H1 (cell line): Measurements from ENCODE around the gene ERAP2. TPM values are rescaled to one million over a fixed set of nuclear protein-coding genes. Genes with fewer than 3 reads are reported as not detected.

ENCODE experiments used
- CTCF ChIA-PET: fragments of 300-600 bp; sonication (Branson Sonifier 250); formaldehyde crosslinking; loops from one replicate; lab custom pipeline; 2021; ENCODE audit not compliant: partially characterized antibody; lab: Charles Lee
- POLR2A ChIA-PET: fragments of 300-600 bp; sonication (Branson Sonifier 250); formaldehyde crosslinking; loops from one replicate; lab custom pipeline; 2021; ENCODE audit warnings: inconsistent platforms; ENCODE audit not compliant: partially characterized antibody; lab: Charles Lee
- DNase-seq, 2 experiments: peaks; one replicate each; pipeline versions ENCODE4 v3.0.0 to v3.0.0-alpha.2; 2010 to 2022; ENCODE audit warnings: low spot score in 2 of 2, low read depth in 1 of 2, mixed read lengths in 1 of 2
- FAIRE-seq: peaks from 2 replicates; lab custom pipeline; 2011; peaks lifted over from hg19 to GRCh38; lab: Jason Lieb, UNC
- H2AFZ ChIP-seq: 2 replicates; pipeline ENCODE4 v1.8.1; 2012; ENCODE audit warnings: low read length, inconsistent platforms
- H2AK5ac ChIP-seq: 2 replicates; pipeline ENCODE4 v1.6.1; 2013; ENCODE audit warnings: low read depth, low read length
- H2BK120ac ChIP-seq: replicated peaks from 2 replicates; pipeline ENCODE3; 2013; ENCODE audit warnings: low read depth, low read length, inconsistent platforms
- H2BK12ac ChIP-seq: 2 replicates; pipeline ENCODE4 v1.6.1; 2013; ENCODE audit warnings: low read depth, low read length
- H2BK15ac ChIP-seq: 2 replicates; pipeline ENCODE4 v1.6.1; 2013; ENCODE audit warnings: low read length
- H2BK20ac ChIP-seq: 2 replicates; pipeline ENCODE4 v1.6.1; 2013; ENCODE audit warnings: low read length
- H2BK5ac ChIP-seq: 2 replicates; pipeline ENCODE4 v1.6.1; 2013; ENCODE audit warnings: low read depth, low read length
- H3K14ac ChIP-seq: 2 replicates; pipeline ENCODE4 v1.6.1; 2013; ENCODE audit warnings: inconsistent platforms; ENCODE audit not compliant: insufficient read length
- H3K18ac ChIP-seq: 2 replicates; pipeline ENCODE4 v1.6.1; 2013; ENCODE audit warnings: low read length; ENCODE audit errors: extremely low read depth
- H3K23ac ChIP-seq: 2 replicates; pipeline ENCODE4 v1.6.1; 2013; ENCODE audit warnings: inconsistent platforms; ENCODE audit not compliant: insufficient read length
- H3K23me2 ChIP-seq: 2 replicates; pipeline ENCODE4 v1.6.1; 2013; ENCODE audit warnings: low read depth, low read length
- H3K27ac ChIP-seq: 2 replicates; pipeline ENCODE4 v1.6.1; 2011; ENCODE audit warnings: low read depth, low read length, inconsistent platforms
- H3K27me3 ChIP-seq, 4 experiments: replicated peaks in 1 of 4; 1 replicate in 1 of 4; 2 replicates in 3 of 4; pipeline versions ENCODE4 v1.6.1 to v1.8.1; 2011 to 2013; ENCODE audit warnings: low read length in 3 of 4, mild to moderate bottlenecking in 3 of 4, inconsistent platforms in 2 of 4, mixed read lengths in 2 of 4, moderate library complexity in 1 of 4; ENCODE audit not compliant: control insufficient read depth in 3 of 4, insufficient read depth in 3 of 4; ENCODE audit errors: extremely low read depth in 1 of 4
- H3K36me3 ChIP-seq, 4 experiments: 2 replicates each; pipeline versions ENCODE4 v1.6.1 to v1.8.1; 2011 to 2013; ENCODE audit warnings: mild to moderate bottlenecking in 4 of 4, low read length in 3 of 4, moderate library complexity in 2 of 4, control low read depth in 1 of 4, inconsistent platforms in 1 of 4; ENCODE audit not compliant: insufficient read depth in 4 of 4, control insufficient read depth in 2 of 4
- H3K4ac ChIP-seq: replicated peaks from 2 replicates; pipeline ENCODE3; 2013; ENCODE audit warnings: low read length, low read depth, mixed read lengths, inconsistent platforms; ENCODE audit not compliant: insufficient read length
- H3K4me1 ChIP-seq, 4 experiments: replicated peaks in 1 of 4; 1 replicate in 1 of 4; 2 replicates in 3 of 4; pipeline versions ENCODE4 v1.6.1 to v1.8.1; 2011 to 2013; ENCODE audit warnings: low read length in 3 of 4, inconsistent platforms in 2 of 4, mixed read lengths in 1 of 4; ENCODE audit not compliant: insufficient read depth in 4 of 4, control insufficient read depth in 3 of 4
- H3K4me2 ChIP-seq, 2 experiments: 2 replicates each; pipeline versions ENCODE4 v1.6.1 to v1.8.1; 2011 to 2013; ENCODE audit warnings: low read depth in 2 of 2, low read length in 2 of 2, control low read depth in 1 of 2, inconsistent platforms in 1 of 2, mild to moderate bottlenecking in 1 of 2; ENCODE audit not compliant: insufficient read depth in 1 of 2
- H3K4me3 ChIP-seq, 4 experiments: fragments of 200-600, 300-600 bp in 1 of 4; sonication (generic), shearing (Covaris generic), sonication (Bioruptor Twin) in 1 of 4; 2 replicates each; pipeline versions ENCODE4 v1.5.1 to v1.8.1; 2011 to 2016; ENCODE audit warnings: low read length in 4 of 4, low read depth in 3 of 4, control low read depth in 2 of 4, inconsistent platforms in 2 of 4, mild to moderate bottlenecking in 2 of 4, mixed read lengths in 1 of 4, moderate library complexity in 1 of 4; ENCODE audit not compliant: insufficient read depth in 2 of 4; ENCODE audit errors: extremely low read depth in 1 of 4
- H3K56ac ChIP-seq: replicated peaks from 2 replicates; pipeline ENCODE3; 2013; ENCODE audit warnings: low read depth, mild to moderate bottlenecking, mixed read lengths, low read length, inconsistent platforms; ENCODE audit not compliant: insufficient read length
- H3K79me1 ChIP-seq: 2 replicates; pipeline ENCODE4 v1.6.1; 2013; ENCODE audit warnings: low read depth, low read length, control low read depth
- H3K79me2 ChIP-seq, 2 experiments: 2 replicates each; pipeline versions ENCODE4 v1.6.1 to v1.8.1; 2012 to 2013; ENCODE audit warnings: low read length in 2 of 2, mild to moderate bottlenecking in 2 of 2, inconsistent platforms in 1 of 2; ENCODE audit not compliant: insufficient read depth in 2 of 2, control insufficient read depth in 1 of 2
- H3K9ac ChIP-seq, 4 experiments: replicated peaks in 1 of 4; 1 replicate in 1 of 4; 2 replicates in 3 of 4; pipeline versions ENCODE4 v1.6.1 to v1.8.1; 2011 to 2013; ENCODE audit warnings: low read depth in 3 of 4, low read length in 3 of 4, control low read depth in 2 of 4, mild to moderate bottlenecking in 2 of 4, moderate library complexity in 2 of 4, inconsistent platforms in 1 of 4; ENCODE audit errors: extremely low read depth in 1 of 4
- H3K9me3 ChIP-seq, 2 experiments: 2 replicates each; pipeline versions ENCODE4 v1.6.1 to v1.8.1; 2012 to 2013; ENCODE audit warnings: mild to moderate bottlenecking in 2 of 2, moderate library complexity in 2 of 2, control low read depth in 1 of 2, inconsistent platforms in 1 of 2, low read depth in 1 of 2, low read length in 1 of 2, mixed read lengths in 1 of 2; ENCODE audit not compliant: insufficient read depth in 2 of 2
- H4K20me1 ChIP-seq, 2 experiments: replicated peaks in 1 of 2; 2 replicates each; pipeline versions ENCODE3 to v1.8.1; 2011 to 2013; ENCODE audit warnings: inconsistent platforms in 2 of 2, low read length in 2 of 2, mild to moderate bottlenecking in 1 of 2; ENCODE audit not compliant: insufficient read depth in 2 of 2, control insufficient read depth in 1 of 2
- H4K5ac ChIP-seq: 2 replicates; pipeline ENCODE4 v1.6.1; 2013; ENCODE audit warnings: low read length, low read depth, mixed read lengths, inconsistent platforms; ENCODE audit not compliant: insufficient read length
- H4K8ac ChIP-seq: 2 replicates; pipeline ENCODE4 v1.8.0; 2013; ENCODE audit warnings: mild to moderate bottlenecking, moderate library complexity, low read length, inconsistent platforms; ENCODE audit not compliant: insufficient read depth; ENCODE audit errors: extremely low read depth
- H4K91ac ChIP-seq: replicated peaks from 2 replicates; pipeline ENCODE3; 2013; ENCODE audit warnings: low read length, mixed read lengths, inconsistent platforms; ENCODE audit not compliant: insufficient read length
- CHD2 ChIP-seq: IDR thresholded peaks from 2 replicates; pipeline ENCODE4 v1.6.1; 2012; ENCODE audit warnings: low read length, improper control_type of control experiment
- WGBS, 2 experiments: shearing (Covaris generic) in 1 of 2; methylation state at CpG; one replicate each; pipeline versions ENCODE4 v1.1.6 to v1.1.7; 2013 to 2015; ENCODE audit warnings: low lambda C conversion rate in 2 of 2, mixed read lengths in 2 of 2, inconsistent platforms in 1 of 2, low coverage in 1 of 2, missing lambda C conversion rate in 1 of 2; ENCODE audit not compliant: insufficient replicate concordance in 2 of 2, insufficient coverage in 1 of 2, insufficient read length in 1 of 2; ENCODE audit errors: extremely low coverage in 1 of 2, missing lambda C conversion rate in 1 of 2; 5-methylcytosine and 5-hydroxymethylcytosine counted together
- polyA plus RNA-seq, 7 experiments: library from polyadenylated mRNA; depleted of rRNA in 3 of 7; stranded (reverse) in 5 of 7; unstranded in 2 of 7; fragments of >200 nt in 5 of 7; fragments of 200-250 nt in 2 of 7; gene quantifications; 1 replicate in 5 of 7; 2 replicates in 1 of 7; 4 replicates in 1 of 7; pipeline versions ENCODE4 v1.2.1 to v1.2.3, GENCODE V29; 2011 to 2013; ENCODE audit warnings: missing spikeins in 2 of 7, mixed read lengths in 2 of 7
- total RNA-seq: library from RNA; stranded (reverse); fragmentation: NEBNext Ultra II Directional; extraction: Animal tissue kit (Norgen Biotek cat#: 25700); gene quantifications from 2 replicates; pipeline ENCODE4 v1.2.1, GENCODE V29; 2021

The ERAP2 gene
- total and polyA plus RNA-seq, 2 of the 8 experiments (the other 6 are each of a cell fraction or from before 2014, with no cell fraction given): 0.14 TPM; not detected in 1

DNA sequence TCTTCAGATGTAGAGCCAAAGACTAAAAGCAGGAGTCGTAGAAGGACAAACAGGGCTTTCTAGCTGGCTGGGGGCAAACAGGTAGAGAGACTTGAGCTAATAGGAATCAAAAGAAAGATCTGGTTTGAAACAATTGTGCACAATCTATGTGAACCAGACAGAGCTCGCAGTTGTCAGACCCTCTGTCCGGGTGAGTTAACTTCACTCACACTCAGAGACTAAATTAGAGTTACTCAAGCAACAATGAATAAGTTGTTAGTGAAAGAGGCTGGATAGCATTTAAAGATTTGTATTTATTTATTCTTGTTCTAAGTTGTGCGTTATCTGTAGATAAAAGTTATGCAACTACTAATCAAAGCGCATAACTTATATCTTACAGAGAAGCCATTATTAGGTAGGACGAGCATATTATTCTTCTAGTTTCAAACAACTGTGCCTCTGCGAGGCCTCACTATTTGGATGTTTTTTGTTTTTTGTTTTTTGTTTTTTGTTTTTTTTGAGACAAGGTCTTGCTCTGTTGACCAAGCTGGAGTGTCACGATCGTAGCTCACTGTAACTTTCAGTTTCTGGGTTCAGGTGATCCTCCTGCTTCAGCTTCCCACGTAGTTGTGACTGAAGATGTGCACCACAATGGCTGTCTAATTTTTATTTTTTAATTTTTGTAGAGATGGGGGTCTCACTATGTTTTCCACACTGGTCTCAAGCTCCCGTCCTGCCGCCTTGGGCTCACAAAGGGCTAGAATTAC lies 46.4 kb downstream of the ERAP2 start:
- no peak for FAIRE-seq

More for the DNA sequence above, 46.4 kb downstream of the ERAP2 start:
- Histone ChIP-seq H2AFZ (no peak overlapping the region), H2BK15ac (no peak overlapping the region), H4K91ac (no peak overlapping the region), H4K5ac (no peak overlapping the region), H2BK20ac (no peak overlapping the region), H3K4ac (no peak overlapping the region), H3K9ac (no peak overlapping the region), H2BK12ac (no peak overlapping the region), H3K18ac (no peak overlapping the region), H2AK5ac (no peak overlapping the region), H3K27me3 (no peaks in the 10 kb centered on the region), H3K27ac (no peak overlapping the region), H2BK5ac (no peak overlapping the region), H4K8ac (no peak overlapping the region), H3K79me1 (no peaks in the 10 kb centered on the region), H3K36me3 (no peaks in the 10 kb centered on the region), H3K9me3 (no peaks in the 10 kb centered on the region), H3K4me1 (peaks cover 0 to 4% (median 3%) of the 10 kb centered on the region in 4 experiments; a peak in 4 of 7 replicates), H4K20me1 (no peaks in the 10 kb centered on the region), H3K4me3 (no peak overlapping the region), H2BK120ac (no peak overlapping the region), H3K79me2 (no peaks in the 10 kb centered on the region), H3K23me2 (no peaks in the 10 kb centered on the region), H3K56ac (no peak overlapping the region), H3K14ac (no peak overlapping the region), H3K4me2 (no peak overlapping the region), H3K23ac (no peak overlapping the region)
- TF ChIP-seq CHD2: no peak
- CTCF ChIA-PET: interaction anchor here (0.6 to 1.3 kb wide), 3 partner anchors 16 to 185 kb away, joined by 3 read pairs; no protein-coding TSS in a partner anchor
- POLR2A ChIA-PET: no interaction called here
- DNase-seq: no peak
- WGBS, 2 experiments: 90% methylated on average over 12 of the region's 12 CpGs; no CpG with 5 or more reads in 1 of the 2 experiments
